K562 (cell line): ENCODE measurements around the gene PSPH. TPM values are rescaled to one million over a fixed set of nuclear protein-coding genes. Genes with fewer than 3 reads are reported as not detected.
A peak's percentile ranks its signal among the peaks of the same experiment; 100 is the strongest.

Experiments used
- ATAC-seq: fragments of 200-7000 bp; cut with Tn5 transposase; 3 replicates; pipeline ENCODE4 v1.9.1; 2020; ENCODE audit warnings: moderate library complexity
- BruUV-seq: library from RNA; stranded (reverse); fragments of 400-500 nt; replicated peaks from 2 replicates; lab custom pipeline; 2021; lab: Mats Ljungman, UMichigan
- CTCF ChIA-PET: fragments of 300-600 bp; formaldehyde crosslinking; extraction: SDS; loops from one replicate; lab custom pipeline; 2021; ENCODE audit warnings: low intra/inter-chr PET ratio; lab: Yijun Ruan, JAX
- POLR2A ChIA-PET: fragments of 300-600, 350-650 bp; sonication (Branson Sonifier 250); formaldehyde crosslinking; extraction: SDS; loops from one replicate; lab custom pipeline; 2021; ENCODE audit warnings: antibody characterized with exemption, inconsistent platforms; lab: Yijun Ruan, JAX
- DNase-seq, 4 experiments: peaks; one replicate each; pipeline versions ENCODE4 v3.0.0 to v3.0.0-alpha.2; 2011 to 2018; ENCODE audit warnings: low spot score in 3 of 4, mixed read lengths in 3 of 4; ENCODE audit errors: extremely low read depth in 1 of 4
- FAIRE-seq: peaks from 2 replicates; lab custom pipeline; 2011; peaks lifted over from hg19 to GRCh38; lab: Jason Lieb, UNC
- H2AFZ ChIP-seq: 2 replicates; pipeline ENCODE4 v1.6.0; 2011; ENCODE audit warnings: low read depth, low read length, control low read depth, inconsistent platforms
- H3K27ac ChIP-seq: fragments of 200-600 bp; 3 replicates; pipeline ENCODE4 v1.8.0; 2011; ENCODE audit warnings: low read depth, mild to moderate bottlenecking, control low read depth, inconsistent platforms, low read length, moderate library complexity, mixed read lengths; ENCODE audit errors: extremely low read depth
- H3K27me3 ChIP-seq, 2 experiments: fragments of 300-600 bp in 1 of 2; 2 replicates in 1 of 2; 3 replicates in 1 of 2; pipeline versions ENCODE4 v1.6.0 to v1.8.0; 2011; ENCODE audit warnings: inconsistent platforms in 2 of 2, low read length in 2 of 2, mild to moderate bottlenecking in 1 of 2, mixed read lengths in 1 of 2, moderate library complexity in 1 of 2; ENCODE audit not compliant: control insufficient read depth in 2 of 2, insufficient read depth in 2 of 2
- H3K36me3 ChIP-seq: fragments of 300-600 bp; 3 replicates; pipeline ENCODE4 v1.8.0; 2011; ENCODE audit warnings: mild to moderate bottlenecking, low read length, inconsistent platforms; ENCODE audit not compliant: control insufficient read depth, insufficient read depth
- H3K4me1 ChIP-seq, 2 experiments: fragments of 200-600 bp in 1 of 2; replicated peaks in 1 of 2; 2 replicates in 1 of 2; 3 replicates in 1 of 2; pipeline versions ENCODE4 v1.5.1 to v1.8.0; 2011; ENCODE audit warnings: inconsistent platforms in 2 of 2, low read length in 2 of 2, mild to moderate bottlenecking in 1 of 2, mixed read lengths in 1 of 2, moderate library complexity in 1 of 2; ENCODE audit not compliant: control insufficient read depth in 2 of 2, insufficient read depth in 2 of 2
- H3K4me2 ChIP-seq: 2 replicates; pipeline ENCODE4 v1.6.1; 2011; ENCODE audit warnings: low read length, control low read depth, inconsistent platforms, mixed read lengths; ENCODE audit not compliant: insufficient read depth
- H3K4me3 ChIP-seq: fragments of 200-600 bp; sonication (generic), shearing (Covaris generic); 2 replicates; pipeline ENCODE4 v1.5.1; 2016; ENCODE audit warnings: control low read depth, inconsistent platforms
- H3K79me2 ChIP-seq: fragments of 200-600 bp; 3 replicates; pipeline ENCODE4 v1.8.0; 2011; ENCODE audit warnings: low read length, inconsistent platforms; ENCODE audit not compliant: control insufficient read depth, insufficient read depth
- H3K9ac ChIP-seq, 2 experiments: 2 replicates each; pipeline versions ENCODE4 v1.6.0 to v1.6.1; 2011; ENCODE audit warnings: low read depth in 2 of 2, low read length in 2 of 2, control low read depth in 1 of 2, inconsistent platforms in 1 of 2, mild to moderate bottlenecking in 1 of 2, mixed read lengths in 1 of 2; ENCODE audit not compliant: insufficient read depth in 1 of 2
- H3K9me1 ChIP-seq: one replicate; pipeline ENCODE4 v1.6.0; 2011; ENCODE audit warnings: inconsistent platforms, mild to moderate bottlenecking, low read length, moderate library complexity; ENCODE audit not compliant: control insufficient read depth, insufficient read depth
- H3K9me3 ChIP-seq: replicated peaks from 2 replicates; pipeline ENCODE4 v1.5.1; 2011; ENCODE audit warnings: low read depth, low read length, inconsistent platforms; ENCODE audit not compliant: control insufficient read depth, insufficient read depth
- H4K20me1 ChIP-seq: replicated peaks from 2 replicates; pipeline ENCODE4 v1.6.1; 2011; ENCODE audit warnings: low read length, inconsistent platforms, mixed read lengths; ENCODE audit not compliant: control insufficient read depth, insufficient read depth
- CBFB ChIP-seq: sonication (generic); formaldehyde crosslinking; IDR thresholded peaks from 2 replicates; pipeline ENCODE4 v1.4.0; 2020; ENCODE audit warnings: mild to moderate bottlenecking, missing genetic modification reagents
- CC2D1A ChIP-seq: fragments of 450-650 bp; IDR thresholded peaks from 2 replicates; pipeline ENCODE4 v1.6.1; 2017; ENCODE audit warnings: mild to moderate bottlenecking
- FOXO4 ChIP-seq: fragments of 450-650 bp; formaldehyde crosslinking; IDR thresholded peaks from 2 replicates; pipeline ENCODE4 v1.4.0; 2020; ENCODE audit warnings: mild to moderate bottlenecking, moderate library complexity
- POLR2G ChIP-seq: fragments of 200-400 bp; formaldehyde crosslinking; IDR thresholded peaks from 2 replicates; pipeline ENCODE4 v1.6.1; 2017; ENCODE audit warnings: low read depth, mild to moderate bottlenecking, antibody characterized with exemption, low read length, moderate library complexity
- ZNF609 ChIP-seq: sonication (generic); formaldehyde crosslinking; IDR thresholded peaks from 2 replicates; pipeline ENCODE4 v1.8.1; 2023; ENCODE audit warnings: missing genetic modification reagents, mild to moderate bottlenecking, borderline replicate concordance
- WGBS: fragments of 100-300 bp; shearing (Covaris generic); methylation state at CpG from one replicate; pipeline ENCODE4 v1.1.6; 2016; ENCODE audit warnings: low coverage, mixed read lengths; ENCODE audit not compliant: insufficient coverage; ENCODE audit errors: missing lambda C conversion rate; 5-methylcytosine and 5-hydroxymethylcytosine counted together
- in situ Hi-C: fragments of 300-500 bp; cut with MboI; formaldehyde crosslinking; loops from 4 replicates; pipeline ENCODE4 v1.15.0; 2018; ENCODE audit warnings: inconsistent platforms, mixed read lengths
- intact Hi-C: fragments of 100-400 bp; cut with micrococcal nuclease; formaldehyde crosslinking; loops from 2 replicates; pipeline ENCODE4 v1.14.2; 2022
- polyA plus RNA-seq, 8 experiments: library from polyadenylated mRNA; depleted of rRNA in 4 of 8; stranded (reverse) in 5 of 8; unstranded in 3 of 8; fragments of >200 nt; fragmentation: Nextera tagmentation in 2 of 8; fragmentation: Illumina TruSeq in 1 of 8; extraction: Ambion mirVana in 2 of 8; extraction: Trizol in 1 of 8; gene quantifications; 2 replicates each; pipeline versions ENCODE4 v1.2.1 to v1.2.3, GENCODE V29; 2011 to 2014; ENCODE audit warnings: inconsistent platforms in 1 of 8, missing spikeins in 1 of 8
- total RNA-seq, 7 experiments: library from RNA; depleted of rRNA in 6 of 7; stranded (reverse); fragments of >200 nt in 6 of 7; fragmentation: Illumina TruSeq in 2 of 7; extraction: Trizol in 2 of 7; gene quantifications; 2 replicates each; pipeline versions ENCODE4 v1.2.1 to v1.2.3, GENCODE V29; 2011 to 2021; ENCODE audit warnings: low replicate concordance in 1 of 7

PSPH gene
- total and polyA plus RNA-seq, 9 of the 15 experiments (the other 6 are each of a cell fraction or from before 2014, with no cell fraction given): 6.3 to 46.8 (median 20.2) TPM

- Histone ChIP-seq H3K36me3 (peaks cover 8% of the 10 kb centered on the region; the same call in 1 of the 3 replicates), H3K9me3 (no peaks in the 10 kb centered on the region), H3K4me3 (no peak overlapping the region), H4K20me1 (no peaks in the 10 kb centered on the region), H3K27me3 (no peaks in the 10 kb centered on the region), H3K4me1 (peaks cover 0 to 11% of the 10 kb centered on the region in 2 experiments; a peak in 2 of 5 replicates), H3K9me1 (peaks cover 2% of the 10 kb centered on the region), H3K27ac (no peak overlapping the region), H3K4me2 (no peak overlapping the region), H2AFZ (no peak overlapping the region), H3K79me2 (no peaks in the 10 kb centered on the region), H3K9ac (no peak overlapping the region)
- POLR2A ChIA-PET: interaction anchor here (0.7 kb wide), 1 partner anchor 23 kb away, joined by 3 read pairs; the partner anchor contains the start of gene SUMF2
- in situ Hi-C loops: no loop called here
- WGBS: 87% methylated on average over 6 of the region's 7 CpGs
- CTCF ChIA-PET: no interaction called here
- intact Hi-C loops: no loop called here
- TF ChIP-seq CC2D1A: no peak
- no peak for ATAC-seq
- no TSS peak for BruUV-seq
- no peak for FAIRE-seq
- no peak for DNase-seq
Observed at GRCh38 chr7:56086761-56087160, 35.5 kb upstream of the PSPH start.

GRCh38 chr7:56083150-56083785 is 32.0 kb upstream of the PSPH start:
- in situ Hi-C loops: no loop called here
- 0 out of 2 replicates have a peak, but pooled peaks have one; percentile 29 for TF ChIP-seq POLR2G
- no peak for TF ChIP-seq ZNF609
- no peak for TF ChIP-seq FOXO4 (CRISPR knock-in tag)
- no peak for TF ChIP-seq CBFB (CRISPR knock-in tag)
- ChIA-PET POLR2A (interaction anchor here (0.6 to 2.5 kb wide), 3 partner anchors 9 to 14 kb away, joined by 4 to 16 read pairs (median 4); partner anchors contain the start of gene PHKG1), CTCF (no interaction called here)
- peak overlapping the region in 1 of 2 experiments; percentile 79; a peak in 2 of 4 replicates for H3K9ac ChIP-seq
- no peaks in the 10 kb centered on the region for H3K27me3 ChIP-seq
- WGBS: 69% methylated on average over 13 of the region's 13 CpGs
- H3K27ac ChIP-seq: no peak overlapping the region
- FAIRE-seq (no peak), ATAC-seq (peak; percentile 40), DNase-seq (no peak)
- no peaks in the 10 kb centered on the region for H3K9me1 ChIP-seq
- H3K4me1 ChIP-seq: peaks cover 0 to 10% of the 10 kb centered on the region in 2 experiments; a peak in 2 of 5 replicates
- peaks cover 20% of the 10 kb centered on the region; the same call in 1 of the 3 replicates for H3K36me3 ChIP-seq
- H3K4me3 ChIP-seq: no peak overlapping the region
- H2AFZ ChIP-seq: no peak overlapping the region
- no peaks in the 10 kb centered on the region for H3K9me3 ChIP-seq
- no peaks in the 10 kb centered on the region for H3K79me2 ChIP-seq
- H4K20me1 ChIP-seq: no peaks in the 10 kb centered on the region
- no peak overlapping the region for H3K4me2 ChIP-seq
- intact Hi-C loops: no loop called here
- no TSS peak for BruUV-seq
